Panc1 (cell line): Measurements from ENCODE around the gene FAM227B. TPM values are rescaled to one million over a fixed set of nuclear protein-coding genes. Genes with fewer than 3 reads are reported as not detected.

ENCODE experiments used
- ATAC-seq: fragments of 200-7000 bp; cut with Tn5 transposase; 2 replicates; pipeline ENCODE4 v1.9.1; 2020; ENCODE audit warnings: mild to moderate bottlenecking, moderate library complexity
- BruUV-seq: library from RNA; stranded (reverse); fragments of 400-500 nt; replicated peaks from 2 replicates; lab custom pipeline; 2021; lab: Mats Ljungman, UMichigan
- CTCF ChIA-PET: fragments of 300-600 bp; sonication (Branson Sonifier 250); formaldehyde crosslinking; loops from one replicate; lab custom pipeline; 2022; ENCODE audit warnings: antibody characterized with exemption; lab: Charles Lee
- POLR2A ChIA-PET: fragments of 300-600 bp; sonication (Branson Sonifier 250); formaldehyde crosslinking; loops from one replicate; lab custom pipeline; 2022; ENCODE audit warnings: antibody characterized with exemption; lab: Charles Lee
- DNase-seq: peaks from one replicate; pipeline ENCODE4 v3.0.0-alpha.2; 2010; ENCODE audit warnings: low read depth, low spot score
- H3K27ac ChIP-seq: 2 replicates; pipeline ENCODE4 v1.5.1; 2011; ENCODE audit warnings: mild to moderate bottlenecking, low read length, inconsistent platforms
- H3K27me3 ChIP-seq: fragments of 200-500 bp; sonication (Bioruptor generic); 2 replicates; pipeline ENCODE4 v1.6.0; 2014; ENCODE audit warnings: low read length, inconsistent platforms; ENCODE audit not compliant: control insufficient read depth, insufficient read depth
- H3K36me3 ChIP-seq: fragments of 200-500 bp; sonication (Bioruptor generic); 2 replicates; pipeline ENCODE4 v1.5.1; 2014; ENCODE audit warnings: inconsistent platforms, mild to moderate bottlenecking, low read length, moderate library complexity; ENCODE audit not compliant: control insufficient read depth, insufficient read depth
- H3K4me1 ChIP-seq: 2 replicates; pipeline ENCODE4 v1.5.1; 2011; ENCODE audit warnings: inconsistent platforms, mild to moderate bottlenecking, low read length, moderate library complexity; ENCODE audit not compliant: control insufficient read depth, insufficient read depth
- H3K4me3 ChIP-seq, 2 experiments: 2 replicates each; pipeline ENCODE4 v1.5.1; 2011 to 2012; ENCODE audit warnings: low read depth in 2 of 2, low read length in 2 of 2, mild to moderate bottlenecking in 2 of 2, inconsistent platforms in 1 of 2, moderate library complexity in 1 of 2
- H3K9me3 ChIP-seq: fragments of 200-500 bp; sonication (Bioruptor generic); 2 replicates; pipeline ENCODE4 v1.5.1; 2014; ENCODE audit warnings: low read depth, mild to moderate bottlenecking, inconsistent platforms, low read length, moderate library complexity; ENCODE audit not compliant: control insufficient read depth, insufficient read depth
- CTCF ChIP-seq: fragments of 450-650 bp; IDR thresholded peaks from 2 replicates; pipeline ENCODE4 v1.5.1; 2017; ENCODE audit warnings: mild to moderate bottlenecking
- POLR2AphosphoS5 ChIP-seq: IDR thresholded peaks from 2 replicates; pipeline ENCODE4 v1.6.1; 2012; ENCODE audit warnings: mild to moderate bottlenecking, low read depth, low read length, moderate library complexity
- REST ChIP-seq, 2 experiments: IDR thresholded peaks; 2 replicates each; pipeline ENCODE4 v1.6.1; 2011 to 2012; ENCODE audit warnings: low read depth in 2 of 2, control low read depth in 1 of 2, low read length in 1 of 2, mild to moderate bottlenecking in 1 of 2, moderate library complexity in 1 of 2; ENCODE audit not compliant: insufficient read depth in 1 of 2
- SIN3A ChIP-seq: IDR thresholded peaks from 2 replicates; pipeline ENCODE4 v1.6.1; 2012; ENCODE audit warnings: low read depth, mild to moderate bottlenecking, low read length, moderate library complexity, borderline replicate concordance; ENCODE audit not compliant: insufficient read depth
- TCF7L2 ChIP-seq: IDR thresholded peaks from 2 replicates; pipeline ENCODE4 v1.6.1; 2011; ENCODE audit warnings: mild to moderate bottlenecking, low read depth, low read length, inconsistent platforms
- in situ Hi-C: cut with HindIII; loops from 2 replicates; pipeline ENCODE4 v1.10.0; 2016; ENCODE audit warnings: low sequenced_read_pairs, low pct_unique_long_range_greater_than_20kb
- intact Hi-C: fragments of 100-400 bp; cut with micrococcal nuclease; formaldehyde crosslinking; loops from one replicate; pipeline ENCODE4 v1.10.0; 2022; ENCODE audit not compliant: unreplicated experiment
- total RNA-seq: library from RNA; stranded (reverse); gene quantifications from one replicate; pipeline ENCODE4 v1.2.1, GENCODE V29; 2021; ENCODE audit not compliant: unreplicated experiment

Gene FAM227B
- total RNA-seq, 1 experiment from 2014 or later, result 1.2 TPM

- ATAC-seq (no peak), DNase-seq (no peak)
- no peaks in the 10 kb centered on the region for H3K27me3 ChIP-seq
- no peak overlapping the region for H3K4me3 ChIP-seq
- ChIA-PET CTCF (no interaction called here), POLR2A (no interaction called here)
- H3K4me1 ChIP-seq, result no peaks in the 10 kb centered on the region
- in situ Hi-C loops (no loop called here), intact Hi-C loops (no loop called here)
- TF ChIP-seq CTCF (no peak), TCF7L2 (no peak), SIN3A (no peak), REST (IDR thresholded peaks at IDR 0.05; ENCODE audit: insufficient read depth in 1 of 2, low read depth in 2 of 2, low read length in 1 of 2) (no peak), POLR2AphosphoS5 (no peak)
- H3K36me3 ChIP-seq, result no peaks in the 10 kb centered on the region
- BruUV-seq, result no TSS peak
- H3K9me3 ChIP-seq, result no peaks in the 10 kb centered on the region
- no peak overlapping the region for H3K27ac ChIP-seq
These were observed 323.0 kb downstream of the FAM227B start for GRCh38 chr15:49297584-49297983.

DNA sequence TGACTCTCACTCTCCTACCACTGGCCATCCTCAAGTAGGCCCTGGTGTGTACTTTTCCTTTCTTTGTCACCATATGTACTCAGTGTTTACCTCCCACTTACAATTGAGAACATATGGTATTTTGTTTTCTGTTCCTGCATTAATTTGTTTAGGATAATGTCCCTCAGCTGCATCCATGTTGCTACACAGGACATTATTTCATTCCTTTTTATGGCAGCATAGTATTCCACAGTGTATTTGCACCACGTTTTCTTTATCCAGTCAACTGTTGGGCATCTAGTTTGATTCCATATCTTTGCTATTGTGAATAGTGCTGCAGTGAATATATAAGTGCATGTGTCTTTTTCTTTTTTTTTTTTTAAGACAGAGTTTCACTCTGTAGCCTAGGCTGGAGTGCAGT is 324.4 kb downstream of the FAM227B start:
- in situ Hi-C loops (no loop called here), intact Hi-C loops (no loop called here)
- ChIA-PET POLR2A (no interaction called here), CTCF (no interaction called here)
- no peak overlapping the region for H3K27ac ChIP-seq
- no TSS peak for BruUV-seq
- H3K36me3 ChIP-seq, result no peaks in the 10 kb centered on the region
- DNase-seq, result no peak
- no peak for ATAC-seq
- H3K27me3 ChIP-seq, result no peaks in the 10 kb centered on the region
- H3K9me3 ChIP-seq, result no peaks in the 10 kb centered on the region
- H3K4me3 ChIP-seq, result no peak overlapping the region
- no peaks in the 10 kb centered on the region for H3K4me1 ChIP-seq
- TF ChIP-seq SIN3A (no peak), CTCF (no peak), POLR2AphosphoS5 (no peak)
